ENCODE measurements around the gene CYP27C1. TPM values are rescaled to one million over a fixed set of nuclear protein-coding genes. Genes with fewer than 3 reads are reported as not detected.

The CYP27C1 gene
- total RNA-seq, 2 donors from 2014 or later: not detected

GRCh38 chr2:127177617-127178263 is 42.4 kb downstream of the CYP27C1 start:
- no peaks in the 10 kb centered on the region for H3K9me3 Mint-ChIP-seq
- H3K4me1 Mint-ChIP-seq (ENCODE audit: low read depth in 2 of 2): no peaks in the 10 kb centered on the region
- H3K36me3 Mint-ChIP-seq: peaks cover 10% of the 10 kb centered on the region
- ATAC-seq (no peak), DNase-seq (ENCODE audit: low spot score) (no peak)
- H3K27me3 Mint-ChIP-seq: peaks cover 3 to 12% of the 10 kb centered on the region in 2 donors
- H3K27ac Mint-ChIP-seq: no peak overlapping the region
- no peak overlapping the region for H3K4me3 Mint-ChIP-seq

- no peaks in the 10 kb centered on the region for H3K9me3 Mint-ChIP-seq
- H3K36me3 Mint-ChIP-seq: peaks cover 10% of the 10 kb centered on the region
Observed at GRCh38 chr2:127176371-127177311, 43.5 kb downstream of the CYP27C1 start.

GRCh38 chr2:127175751-127176354 is 44.2 kb downstream of the CYP27C1 start:
- H3K27ac Mint-ChIP-seq: no peak overlapping the region
- no peaks in the 10 kb centered on the region for H3K4me1 Mint-ChIP-seq (ENCODE audit: low read depth in 2 of 2)
- H3K36me3 Mint-ChIP-seq: peaks cover 10% of the 10 kb centered on the region
- no peak overlapping the region for H3K4me3 Mint-ChIP-seq
- ATAC-seq (no peak), DNase-seq (ENCODE audit: low spot score) (no peak)
- H3K9me3 Mint-ChIP-seq: no peaks in the 10 kb centered on the region
- H3K27me3 Mint-ChIP-seq: peaks cover 3 to 11% of the 10 kb centered on the region in 2 donors

More at GRCh38 chr2:127176371-127177311, 43.5 kb downstream of the CYP27C1 start:
- Mint-ChIP-seq H3K27me3 (peaks cover 3 to 12% of the 10 kb centered on the region in 2 donors), H3K4me3 (no peak overlapping the region), H3K4me1 (ENCODE audit: low read depth in 2 of 2) (no peaks in the 10 kb centered on the region), H3K27ac (no peak overlapping the region)
- DNase-seq (ENCODE audit: low spot score) (no peak), ATAC-seq (no peak)

- Mint-ChIP-seq H3K27ac (no peak overlapping the region), H3K4me3 (no peak overlapping the region), H3K27me3 (peaks cover 3 to 4% of the 10 kb centered on the region in 2 donors), H3K9me3 (no peaks in the 10 kb centered on the region), H3K36me3 (peaks cover 4% of the 10 kb centered on the region), H3K4me1 (ENCODE audit: low read depth in 2 of 2) (no peaks in the 10 kb centered on the region)
- ATAC-seq: no peak
- no peak for DNase-seq (ENCODE audit: low spot score)
Observed at GRCh38 chr2:127175041-127175721, 44.9 kb downstream of the CYP27C1 start.

- no peaks in the 10 kb centered on the region for H3K36me3 Mint-ChIP-seq
- no peak overlapping the region for H3K4me3 Mint-ChIP-seq
- ATAC-seq (no peak), DNase-seq (ENCODE audit: low spot score) (no peak)
- no peaks in the 10 kb centered on the region for H3K9me3 Mint-ChIP-seq
- no peaks in the 10 kb centered on the region for H3K4me1 Mint-ChIP-seq (ENCODE audit: low read depth in 2 of 2)
- no peaks in the 10 kb centered on the region for H3K27me3 Mint-ChIP-seq
- no peak overlapping the region for H3K27ac Mint-ChIP-seq
Observed at GRCh38 chr2:127174640-127175039, 45.5 kb downstream of the CYP27C1 start.

- Mint-ChIP-seq H3K9me3 (no peaks in the 10 kb centered on the region), H3K27me3 (no peaks in the 10 kb centered on the region), H3K27ac (no peak overlapping the region), H3K4me3 (no peak overlapping the region), H3K36me3 (no peaks in the 10 kb centered on the region), H3K4me1 (ENCODE audit: low read depth in 2 of 2) (no peaks in the 10 kb centered on the region)
- DNase-seq (ENCODE audit: low spot score) (no peak), ATAC-seq (no peak)
Observed at GRCh38 chr2:127174136-127174535, 46.0 kb downstream of the CYP27C1 start.

GRCh38 chr2:127173057-127173456 is 47.0 kb downstream of the CYP27C1 start:
- no peaks in the 10 kb centered on the region for H3K4me1 Mint-ChIP-seq (ENCODE audit: low read depth in 2 of 2)

GRCh38 chr2:127172306-127172705 is 47.8 kb downstream of the CYP27C1 start:
- no peak overlapping the region for H3K27ac Mint-ChIP-seq
- H3K36me3 Mint-ChIP-seq: no peaks in the 10 kb centered on the region
- no peaks in the 10 kb centered on the region for H3K27me3 Mint-ChIP-seq
- H3K4me3 Mint-ChIP-seq: no peak overlapping the region
- no peak for ATAC-seq
- no peaks in the 10 kb centered on the region for H3K4me1 Mint-ChIP-seq (ENCODE audit: low read depth in 2 of 2)
- H3K9me3 Mint-ChIP-seq: no peaks in the 10 kb centered on the region
- DNase-seq (ENCODE audit: low spot score): no peak

More at GRCh38 chr2:127173057-127173456, 47.0 kb downstream of the CYP27C1 start:
- ATAC-seq: no peak
- Mint-ChIP-seq H3K27ac (no peak overlapping the region), H3K36me3 (no peaks in the 10 kb centered on the region), H3K27me3 (no peaks in the 10 kb centered on the region), H3K4me3 (no peak overlapping the region), H3K9me3 (no peaks in the 10 kb centered on the region)
- no peak for DNase-seq (ENCODE audit: low spot score)

GRCh38 chr2:127170452-127171197 is 49.5 kb downstream of the CYP27C1 start:
- H3K4me3 Mint-ChIP-seq: no peak overlapping the region
- ATAC-seq: no peak
- H3K27ac Mint-ChIP-seq: no peak overlapping the region
- no peaks in the 10 kb centered on the region for H3K27me3 Mint-ChIP-seq
- H3K36me3 Mint-ChIP-seq: no peaks in the 10 kb centered on the region
- no peaks in the 10 kb centered on the region for H3K9me3 Mint-ChIP-seq
- no peaks in the 10 kb centered on the region for H3K4me1 Mint-ChIP-seq (ENCODE audit: low read depth in 2 of 2)
- no peak for DNase-seq (ENCODE audit: low spot score)

- DNase-seq (ENCODE audit: low spot score) (no peak), ATAC-seq (no peak)
- Mint-ChIP-seq H3K4me1 (ENCODE audit: low read depth in 2 of 2) (no peaks in the 10 kb centered on the region), H3K9me3 (no peaks in the 10 kb centered on the region), H3K4me3 (no peak overlapping the region), H3K36me3 (no peaks in the 10 kb centered on the region), H3K27ac (no peak overlapping the region), H3K27me3 (no peaks in the 10 kb centered on the region)
Observed at GRCh38 chr2:127170021-127170420, 50.1 kb downstream of the CYP27C1 start.

GRCh38 chr2:127169066-127169660 is 50.9 kb downstream of the CYP27C1 start:
- no peaks in the 10 kb centered on the region for H3K36me3 Mint-ChIP-seq
- no peaks in the 10 kb centered on the region for H3K4me1 Mint-ChIP-seq (ENCODE audit: low read depth in 2 of 2)
- no peak for DNase-seq (ENCODE audit: low spot score)
- H3K4me3 Mint-ChIP-seq: no peak overlapping the region
- no peak for ATAC-seq
- H3K27ac Mint-ChIP-seq: no peak overlapping the region
- H3K9me3 Mint-ChIP-seq: no peaks in the 10 kb centered on the region
- no peaks in the 10 kb centered on the region for H3K27me3 Mint-ChIP-seq

GRCh38 chr2:127166231-127166860 is 53.8 kb downstream of the CYP27C1 start:
- DNase-seq (ENCODE audit: low spot score): no peak
- no peak overlapping the region for H3K4me3 Mint-ChIP-seq

More at GRCh38 chr2:127166231-127166860, 53.8 kb downstream of the CYP27C1 start:
- no peak for ATAC-seq
- Mint-ChIP-seq H3K4me1 (ENCODE audit: low read depth in 2 of 2) (no peaks in the 10 kb centered on the region), H3K9me3 (no peaks in the 10 kb centered on the region), H3K36me3 (no peaks in the 10 kb centered on the region), H3K27me3 (no peaks in the 10 kb centered on the region), H3K27ac (no peak overlapping the region)
